HepG2 (cell line): Measurements from ENCODE around the gene MIOS.

Experiments
- CBFB ChIP-seq: sonication (generic); formaldehyde crosslinking; IDR thresholded peaks from 2 replicates; pipeline ENCODE4 v1.4.0; 2020; ENCODE audit warnings: missing genetic modification reagents
- CTCF ChIP-seq: sonication (generic); formaldehyde crosslinking; IDR thresholded peaks from 2 replicates; pipeline ENCODE4 v1.5.0; 2020; ENCODE audit warnings: mild to moderate bottlenecking, missing genetic modification reagents, moderate library complexity
- FOXM1 ChIP-seq: sonication (generic); formaldehyde crosslinking; IDR thresholded peaks from 2 replicates; pipeline ENCODE4 v1.5.0; 2020; ENCODE audit warnings: missing genetic modification reagents
- KLF6 ChIP-seq: IDR thresholded peaks from 2 replicates; pipeline ENCODE4 v1.8.0; 2016; ENCODE audit warnings: missing biosample characterization, missing genetic modification reagents
- MYC ChIP-seq: sonication (generic); formaldehyde crosslinking; IDR thresholded peaks from 2 replicates; pipeline ENCODE4 v1.9.0; 2021; ENCODE audit warnings: missing genetic modification reagents, borderline replicate concordance
- RAD51 ChIP-seq: fragments of 450-650 bp; IDR thresholded peaks from 2 replicates; pipeline ENCODE4 v1.6.1; 2016; ENCODE audit warnings: borderline replicate concordance
- REST ChIP-seq, 2 experiments: IDR thresholded peaks; 2 replicates each; pipeline ENCODE4 v1.6.1; 2011 to 2012; ENCODE audit warnings: low read length in 2 of 2, borderline replicate concordance in 1 of 2, low read depth in 1 of 2, mild to moderate bottlenecking in 1 of 2, moderate library complexity in 1 of 2
- RFX5 ChIP-seq: IDR thresholded peaks from 2 replicates; pipeline ENCODE4 v1.6.1; 2011; ENCODE audit warnings: low read depth, low read length, improper control_type of control experiment
- RNF2 ChIP-seq: fragments of 450-650 bp; conservative IDR thresholded peaks from 2 replicates; pipeline ENCODE4 v1.6.1; 2016; ENCODE audit warnings: low read depth
- TCF7L2 ChIP-seq: IDR thresholded peaks from 2 replicates; pipeline ENCODE4 v1.6.1; 2011; ENCODE audit warnings: mild to moderate bottlenecking, low read depth, low read length, moderate library complexity
- THRA ChIP-seq: sonication (generic); formaldehyde crosslinking; IDR thresholded peaks from 2 replicates; pipeline ENCODE4 v1.4.0; 2020; ENCODE audit warnings: missing genetic modification reagents, borderline replicate concordance
- ZBTB33 ChIP-seq: sonication (generic); formaldehyde crosslinking; IDR thresholded peaks from 2 replicates; pipeline ENCODE4 v1.4.0; 2020; ENCODE audit warnings: missing genetic modification reagents
- ZBTB37 ChIP-seq: sonication (generic); formaldehyde crosslinking; IDR thresholded peaks from 2 replicates; pipeline ENCODE4 v1.4.0; 2020; ENCODE audit warnings: mild to moderate bottlenecking, missing genetic modification reagents
- ZBTB49 ChIP-seq: sonication (generic); formaldehyde crosslinking; IDR thresholded peaks from 2 replicates; pipeline ENCODE4 v1.4.0; 2020; ENCODE audit warnings: missing genetic modification reagents, borderline replicate concordance

- no peak for TF ChIP-seq CTCF
- TF ChIP-seq RAD51: no peak
- TF ChIP-seq FOXM1 (CRISPR knock-in tag): no peak
- no peak for TF ChIP-seq MYC (CRISPR knock-in tag)
- TF ChIP-seq THRA (CRISPR knock-in tag): no peak
- no peak for TF ChIP-seq KLF6 (CRISPR knock-in tag)
- no peak for TF ChIP-seq ZBTB33 (CRISPR knock-in tag)
- no peak for TF ChIP-seq CBFB (CRISPR knock-in tag)
- TF ChIP-seq REST (IDR thresholded peaks at IDR 0.05; ENCODE audit: borderline replicate concordance in 1 of 2, low read depth in 1 of 2, low read length in 2 of 2): no peak
- no peak for TF ChIP-seq ZBTB37
- TF ChIP-seq RNF2: no peak
- no peak for TF ChIP-seq ZBTB49 (CRISPR knock-in tag)
- no peak for TF ChIP-seq TCF7L2
- no peak for TF ChIP-seq RFX5
These were observed 1.9 kb downstream of the MIOS start for GRCh38 chr7:7568553-7568952.
